DMS153 treated with DMSO at 0.1 percent for 48 hours (cell line): ENCODE results near the gene NPTN.

Experiments used
- DNase-seq: peaks from one replicate; lab custom pipeline; 2025; ENCODE audit not compliant: unreplicated experiment; lab: John Stamatoyannopoulos, UW

Gene NPTN

GRCh38 chr15:73632670-73633058 lies 525 bp downstream of the NPTN start:
- DNase-seq: no peak

- no peak for DNase-seq
Measured at GRCh38 chr15:73631915-73632669, 1.1 kb downstream of the NPTN start.

DNA sequence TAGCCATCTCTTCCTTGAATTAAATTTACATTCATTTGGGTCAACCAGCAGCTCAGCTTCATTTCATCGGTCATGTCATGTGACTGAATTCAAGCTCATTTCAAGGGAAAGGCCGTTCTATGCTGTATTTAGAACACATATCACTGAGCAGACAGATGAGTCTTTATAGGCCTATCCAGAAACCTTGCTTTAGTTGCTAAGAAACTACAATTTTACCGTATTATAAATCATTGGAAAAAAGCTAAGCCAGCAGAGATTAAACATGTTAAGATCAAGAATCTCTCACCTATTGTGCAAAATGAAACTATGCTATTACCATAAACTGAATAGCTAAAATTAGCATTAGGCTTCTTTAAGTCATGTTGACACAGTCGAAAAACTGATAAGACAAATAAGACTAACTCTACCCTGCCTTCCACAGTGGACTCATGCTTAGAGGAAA lies 2.2 kb downstream of the NPTN start:
- DNase-seq: no peak

DNA sequence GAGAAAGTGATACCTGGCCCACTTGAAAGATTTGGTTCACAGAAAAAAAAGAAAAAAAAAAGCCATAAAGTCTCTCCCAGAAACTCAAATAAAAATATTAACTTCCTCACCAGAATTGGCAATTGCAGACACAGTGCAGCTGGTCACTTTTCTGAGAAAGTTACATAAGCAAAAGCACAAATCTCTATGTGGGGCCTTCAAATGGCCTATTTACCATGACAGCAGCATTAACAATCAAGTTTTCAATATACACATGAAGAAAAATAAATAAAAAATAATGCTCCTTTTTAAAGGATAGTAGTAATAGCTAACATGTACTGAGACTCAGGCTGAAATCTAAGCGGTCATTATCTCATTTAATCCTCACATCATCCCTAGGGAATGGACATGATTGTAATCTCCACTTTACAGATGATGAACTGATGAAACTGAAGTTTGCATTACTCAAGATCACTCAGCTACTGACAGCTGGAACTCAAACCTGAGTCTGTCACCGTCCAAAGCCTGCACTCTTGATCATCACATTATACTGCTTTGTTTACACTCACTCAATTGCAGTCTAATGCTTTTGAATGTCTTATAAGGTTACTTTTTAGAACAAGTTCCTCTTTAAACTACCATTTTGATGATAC lies 3.3 kb downstream of the NPTN start:
- DNase-seq: no peak

GRCh38 chr15:73628976-73629797 lies 4.0 kb downstream of the NPTN start:
- no peak for DNase-seq

DNA sequence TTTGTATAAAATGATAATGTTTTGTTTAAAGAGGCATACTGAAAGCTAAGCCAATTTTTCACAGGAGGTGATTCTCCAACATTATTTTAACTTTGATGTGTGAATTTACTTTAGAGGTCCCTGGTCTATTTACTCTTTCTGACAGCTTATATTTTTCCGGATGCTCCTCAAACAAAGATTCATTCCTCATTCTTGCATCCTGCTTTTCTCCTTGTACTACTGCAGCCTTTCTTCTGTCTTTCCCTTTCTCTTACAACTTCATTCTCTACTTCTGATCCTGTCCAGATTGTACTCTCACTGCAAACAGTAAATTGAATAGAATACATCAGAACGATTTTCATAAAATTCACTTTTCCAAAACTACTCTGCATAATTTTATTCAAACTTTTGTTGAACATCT lies 5.1 kb downstream of the NPTN start:
- DNase-seq: no peak

DNA sequence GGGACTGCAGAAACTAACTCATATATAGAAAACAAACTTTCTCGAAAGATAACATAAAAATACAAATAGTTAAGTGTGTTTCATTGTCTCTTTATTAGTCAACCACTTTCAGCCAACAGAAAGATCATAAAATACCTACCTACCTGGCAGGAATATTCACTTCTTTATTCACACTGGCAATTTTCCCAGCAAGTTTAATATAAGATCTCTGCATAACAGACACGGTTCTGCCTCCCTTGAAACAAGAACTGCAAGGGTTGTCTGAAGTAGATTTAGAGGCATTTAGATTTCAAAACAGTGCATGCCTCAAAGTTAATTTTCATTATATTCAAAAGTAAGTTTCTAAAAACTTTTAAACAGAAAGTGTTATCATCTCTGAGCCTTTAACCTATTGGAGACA lies 7.1 kb downstream of the NPTN start:
- DNase-seq: no peak

- no peak for DNase-seq
Measured at GRCh38 chr15:73624530-73624929, 8.7 kb downstream of the NPTN start.

DNA sequence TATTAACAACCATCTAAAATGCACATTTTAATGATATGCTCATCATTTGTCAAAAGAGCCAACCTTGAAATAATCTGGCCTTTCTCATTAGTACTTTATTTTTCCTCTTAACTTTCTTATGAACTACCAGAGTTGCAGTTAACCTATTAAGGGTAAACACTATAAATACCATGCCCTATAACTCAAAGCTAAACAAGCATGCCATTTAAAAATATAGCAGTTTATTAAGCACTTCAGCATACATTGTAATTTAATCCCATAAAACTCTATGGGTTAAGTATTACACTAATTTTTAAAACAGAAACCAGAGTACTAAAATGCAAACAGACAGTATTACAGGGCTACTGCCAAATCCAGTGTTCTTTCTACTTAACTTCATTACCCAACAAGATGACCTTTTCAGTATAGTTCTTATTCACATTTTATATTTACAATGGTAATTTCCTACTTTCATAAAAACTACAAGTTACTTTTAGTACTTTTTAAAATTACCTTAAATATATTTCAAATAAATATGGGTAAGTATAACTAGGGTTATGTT lies 11.8 kb downstream of the NPTN start:
- DNase-seq: no peak

- no peak for DNase-seq
Measured at GRCh38 chr15:73620078-73620477, 13.1 kb downstream of the NPTN start.

GRCh38 chr15:73617913-73618312 lies 15.3 kb downstream of the NPTN start:
- DNase-seq: no peak

DNA sequence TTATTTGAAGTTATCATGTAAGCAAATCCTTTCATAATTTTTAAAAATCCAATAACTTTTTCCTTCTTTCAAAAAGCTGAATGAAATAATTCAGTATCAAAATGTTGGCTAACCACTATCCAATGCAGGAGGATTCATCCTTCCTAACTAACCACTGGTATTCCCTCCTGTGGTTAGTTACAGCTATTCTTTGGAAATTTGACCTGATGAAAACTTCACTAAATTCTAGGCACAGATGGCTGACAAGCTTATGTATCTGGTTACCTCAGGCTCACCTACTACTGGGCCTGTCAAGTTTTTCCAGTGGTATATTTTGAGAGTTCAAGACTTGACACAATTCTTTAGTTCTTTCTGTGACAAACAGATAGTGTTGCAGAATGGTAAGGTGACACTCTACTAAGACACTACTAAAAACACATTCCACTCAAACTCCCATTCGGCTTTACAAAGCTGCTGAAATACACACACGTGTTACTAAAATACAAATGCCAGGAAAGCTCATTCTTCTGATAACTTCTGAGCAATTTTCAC lies 15.8 kb downstream of the NPTN start:
- DNase-seq: no peak

- no peak for DNase-seq
Measured at GRCh38 chr15:73608941-73609340, 24.2 kb downstream of the NPTN start.

- DNase-seq: no peak
Measured at GRCh38 chr15:73608475-73608874, 24.7 kb downstream of the NPTN start.

DNA sequence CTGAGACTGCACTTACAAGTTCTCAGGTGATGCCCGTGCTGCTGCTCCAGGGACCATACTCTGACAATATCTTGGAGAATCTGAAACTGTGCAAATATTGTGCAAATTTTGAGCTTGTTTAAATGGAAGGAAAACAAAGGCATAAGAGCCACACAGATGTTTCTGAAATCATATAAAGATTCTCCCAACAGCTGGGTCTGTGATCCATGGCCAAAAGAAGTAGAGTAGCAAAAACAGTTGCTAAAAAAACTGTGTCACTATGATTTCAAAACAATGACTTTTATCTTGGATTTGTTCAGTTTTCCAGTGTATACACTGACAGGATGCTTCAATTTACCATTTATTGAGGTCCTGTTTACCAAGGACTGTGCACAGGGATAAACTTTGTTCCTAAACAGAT lies 25.3 kb downstream of the NPTN start:
- DNase-seq: no peak

GRCh38 chr15:73607405-73607804 lies 25.8 kb downstream of the NPTN start:
- no peak for DNase-seq

DNA sequence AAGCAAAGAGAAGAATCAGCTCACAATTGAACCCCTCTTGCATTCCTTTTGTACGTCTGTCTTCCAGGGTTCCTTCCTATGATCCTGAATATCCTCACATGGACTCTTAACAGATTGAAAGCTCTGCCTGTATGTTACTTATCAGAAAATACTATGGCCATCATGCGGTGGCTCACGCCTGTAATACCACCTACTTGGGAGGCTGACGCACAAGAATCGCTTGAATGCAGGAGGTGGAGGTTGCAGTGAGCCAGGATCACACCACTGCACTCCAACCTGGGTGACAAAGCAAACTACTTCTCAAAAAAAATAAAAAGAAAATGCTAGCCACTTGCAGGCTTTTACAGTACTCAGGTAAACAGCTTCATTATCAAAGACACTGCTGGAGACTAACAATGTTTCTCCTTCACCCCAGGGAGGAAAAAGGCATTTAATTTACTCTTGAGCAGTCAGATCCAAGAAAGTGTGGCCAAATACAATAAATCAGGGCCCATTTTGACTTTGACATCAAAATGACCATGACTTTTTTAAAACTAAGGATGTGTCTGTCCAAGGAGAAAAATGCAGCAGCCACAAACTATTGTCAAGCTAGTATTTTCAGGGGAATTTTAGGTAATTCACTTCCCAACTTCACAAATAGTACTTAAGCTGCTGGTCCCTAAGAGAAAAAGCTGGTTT lies 27.3 kb downstream of the NPTN start:
- no peak for DNase-seq

GRCh38 chr15:73604477-73604876 lies 28.7 kb downstream of the NPTN start:
- DNase-seq: no peak

- DNase-seq: no peak
Measured at GRCh38 chr15:73602992-73603391, 30.2 kb downstream of the NPTN start.

- no peak for DNase-seq
Measured at GRCh38 chr15:73602446-73602843, 30.7 kb downstream of the NPTN start.
